ENCODE measurements around the gene ZNRF3.
"Not testable (repeated sequence)": the region's sequence is repeated elsewhere in the genome, so short reads cannot be mapped to it uniquely, and the experiment has no call there.

ZNRF3 gene

GRCh38 chr22:28857288-28857687 lies 26.1 kb upstream of the ZNRF3 start:
- H3K36me3 ChIP-seq (ENCODE audit: control insufficient read depth in 5 of 5, insufficient read depth in 5 of 5, low read length in 5 of 5), result no peaks in the 10 kb centered on the region
- no peaks in the 10 kb centered on the region for H3K9me3 ChIP-seq (ENCODE audit: control insufficient read depth in 5 of 5, low read length in 5 of 5)
- no peak overlapping the region for H3K9ac ChIP-seq (ENCODE audit: low read length in 5 of 5)
- H3K27me3 ChIP-seq (ENCODE audit: control insufficient read depth in 5 of 5, insufficient read depth in 4 of 5, low read length in 5 of 5), result no peaks in the 10 kb centered on the region
- H3K4me3 ChIP-seq (ENCODE audit: low read depth in 1 of 5, low read length in 5 of 5), result no peak overlapping the region
- H3K4me1 ChIP-seq (ENCODE audit: control insufficient read depth in 5 of 5, insufficient read depth in 5 of 5, low read length in 5 of 5), result no peaks in the 10 kb centered on the region
- H3K27ac ChIP-seq (ENCODE audit: low read depth, low read length), result no peak overlapping the region

GRCh38 chr22:28864878-28865596 lies 18.3 kb upstream of the ZNRF3 start:
- Histone ChIP-seq H3K9me3 (ENCODE audit: control insufficient read depth in 5 of 5, low read length in 5 of 5) (no peaks in the 10 kb centered on the region), H3K9ac (ENCODE audit: low read length in 5 of 5) (no peak overlapping the region), H3K27me3 (ENCODE audit: control insufficient read depth in 5 of 5, insufficient read depth in 4 of 5, low read length in 5 of 5) (no peaks in the 10 kb centered on the region), H3K4me1 (ENCODE audit: control insufficient read depth in 5 of 5, insufficient read depth in 5 of 5, low read length in 5 of 5) (no peaks in the 10 kb centered on the region), H3K27ac (ENCODE audit: low read depth, low read length) (no peak overlapping the region), H3K36me3 (ENCODE audit: control insufficient read depth in 5 of 5, insufficient read depth in 5 of 5, low read length in 5 of 5) (no peaks in the 10 kb centered on the region), H3K4me3 (ENCODE audit: low read depth in 1 of 5, low read length in 5 of 5) (no peak overlapping the region)

- H3K9ac ChIP-seq (ENCODE audit: low read length in 5 of 5), result no peak overlapping the region
- no peak overlapping the region for H3K4me3 ChIP-seq (ENCODE audit: low read depth in 1 of 5, low read length in 5 of 5)
- H3K4me1 ChIP-seq (ENCODE audit: control insufficient read depth in 5 of 5, insufficient read depth in 5 of 5, low read length in 5 of 5), result no peaks in the 10 kb centered on the region
- no peaks in the 10 kb centered on the region for H3K27me3 ChIP-seq (ENCODE audit: control insufficient read depth in 5 of 5, insufficient read depth in 4 of 5, low read length in 5 of 5)
- no peak overlapping the region for H3K27ac ChIP-seq (ENCODE audit: low read depth, low read length)
- H3K36me3 ChIP-seq (ENCODE audit: control insufficient read depth in 5 of 5, insufficient read depth in 5 of 5, low read length in 5 of 5), result no peaks in the 10 kb centered on the region
- H3K9me3 ChIP-seq (ENCODE audit: control insufficient read depth in 5 of 5, low read length in 5 of 5), result no peaks in the 10 kb centered on the region
Observed at GRCh38 chr22:28867191-28867590, 16.2 kb upstream of the ZNRF3 start.

GRCh38 chr22:28868389-28868788 lies 15.0 kb upstream of the ZNRF3 start:
- H3K4me1 ChIP-seq (ENCODE audit: control insufficient read depth in 5 of 5, insufficient read depth in 5 of 5, low read length in 5 of 5); H3K9ac ChIP-seq (ENCODE audit: low read length in 5 of 5); H3K4me3 ChIP-seq (ENCODE audit: low read depth in 1 of 5, low read length in 5 of 5); H3K27me3 ChIP-seq (ENCODE audit: control insufficient read depth in 5 of 5, insufficient read depth in 4 of 5, low read length in 5 of 5); H3K27ac ChIP-seq (ENCODE audit: low read depth, low read length); H3K36me3 ChIP-seq (ENCODE audit: control insufficient read depth in 5 of 5, insufficient read depth in 5 of 5, low read length in 5 of 5); H3K9me3 ChIP-seq (ENCODE audit: control insufficient read depth in 5 of 5, low read length in 5 of 5): not testable (repeated sequence)

GRCh38 chr22:28869736-28870135 lies 13.6 kb upstream of the ZNRF3 start:
- H3K36me3 ChIP-seq (ENCODE audit: control insufficient read depth in 5 of 5, insufficient read depth in 5 of 5, low read length in 5 of 5), result no peaks in the 10 kb centered on the region
- no peaks in the 10 kb centered on the region for H3K4me1 ChIP-seq (ENCODE audit: control insufficient read depth in 5 of 5, insufficient read depth in 5 of 5, low read length in 5 of 5)
- no peaks in the 10 kb centered on the region for H3K27me3 ChIP-seq (ENCODE audit: control insufficient read depth in 5 of 5, insufficient read depth in 4 of 5, low read length in 5 of 5)
- no peak overlapping the region for H3K9ac ChIP-seq (ENCODE audit: low read length in 5 of 5)
- H3K4me3 ChIP-seq (ENCODE audit: low read depth in 1 of 5, low read length in 5 of 5), result no peak overlapping the region
- no peaks in the 10 kb centered on the region for H3K9me3 ChIP-seq (ENCODE audit: control insufficient read depth in 5 of 5, low read length in 5 of 5)
- H3K27ac ChIP-seq (ENCODE audit: low read depth, low read length), result no peak overlapping the region

GRCh38 chr22:28873183-28873963 lies 10.0 kb upstream of the ZNRF3 start:
- Histone ChIP-seq H3K9ac (ENCODE audit: low read length in 5 of 5) (no peak overlapping the region), H3K4me1 (ENCODE audit: control insufficient read depth in 5 of 5, insufficient read depth in 5 of 5, low read length in 5 of 5) (no peaks in the 10 kb centered on the region), H3K27me3 (ENCODE audit: control insufficient read depth in 5 of 5, insufficient read depth in 4 of 5, low read length in 5 of 5) (no peaks in the 10 kb centered on the region), H3K9me3 (ENCODE audit: control insufficient read depth in 5 of 5, low read length in 5 of 5) (no peaks in the 10 kb centered on the region), H3K27ac (ENCODE audit: low read depth, low read length) (no peak overlapping the region), H3K36me3 (ENCODE audit: control insufficient read depth in 5 of 5, insufficient read depth in 5 of 5, low read length in 5 of 5) (no peaks in the 10 kb centered on the region), H3K4me3 (ENCODE audit: low read depth in 1 of 5, low read length in 5 of 5) (no peak overlapping the region)

GRCh38 chr22:28874061-28874460 lies 9.3 kb upstream of the ZNRF3 start:
- no peaks in the 10 kb centered on the region for H3K4me1 ChIP-seq (ENCODE audit: control insufficient read depth in 5 of 5, insufficient read depth in 5 of 5, low read length in 5 of 5)
- no peaks in the 10 kb centered on the region for H3K27me3 ChIP-seq (ENCODE audit: control insufficient read depth in 5 of 5, insufficient read depth in 4 of 5, low read length in 5 of 5)
- no peak overlapping the region for H3K4me3 ChIP-seq (ENCODE audit: low read depth in 1 of 5, low read length in 5 of 5)
- H3K27ac ChIP-seq (ENCODE audit: low read depth, low read length), result no peak overlapping the region
- no peaks in the 10 kb centered on the region for H3K36me3 ChIP-seq (ENCODE audit: control insufficient read depth in 5 of 5, insufficient read depth in 5 of 5, low read length in 5 of 5)
- no peak overlapping the region for H3K9ac ChIP-seq (ENCODE audit: low read length in 5 of 5)
- H3K9me3 ChIP-seq (ENCODE audit: control insufficient read depth in 5 of 5, low read length in 5 of 5), result no peaks in the 10 kb centered on the region

- H3K9me3 ChIP-seq (ENCODE audit: control insufficient read depth in 5 of 5, low read length in 5 of 5), result no peaks in the 10 kb centered on the region
- no peaks in the 10 kb centered on the region for H3K4me1 ChIP-seq (ENCODE audit: control insufficient read depth in 5 of 5, insufficient read depth in 5 of 5, low read length in 5 of 5)
Observed at GRCh38 chr22:28874811-28875320, 8.5 kb upstream of the ZNRF3 start.

GRCh38 chr22:28882545-28882877 lies 861 bp upstream of the ZNRF3 start:
- peak overlapping the region; percentile 30 for H3K27ac ChIP-seq (ENCODE audit: low read depth, low read length)
- no peaks in the 10 kb centered on the region for H3K9me3 ChIP-seq (ENCODE audit: control insufficient read depth in 5 of 5, low read length in 5 of 5)
- no peaks in the 10 kb centered on the region for H3K27me3 ChIP-seq (ENCODE audit: control insufficient read depth in 5 of 5, insufficient read depth in 4 of 5, low read length in 5 of 5)
- H3K36me3 ChIP-seq (ENCODE audit: control insufficient read depth in 5 of 5, insufficient read depth in 5 of 5, low read length in 5 of 5), result no peaks in the 10 kb centered on the region
- peak overlapping the region; percentile 80 to 91 (median 83) for H3K4me3 ChIP-seq (ENCODE audit: low read depth in 1 of 5, low read length in 5 of 5)
- H3K9ac ChIP-seq (ENCODE audit: low read length in 5 of 5), result peak overlapping the region in 2 of 5 donors; percentile 32 to 69
- peaks cover 4 to 38% (median 23%) of the 10 kb centered on the region in 5 donors for H3K4me1 ChIP-seq (ENCODE audit: control insufficient read depth in 5 of 5, insufficient read depth in 5 of 5, low read length in 5 of 5)

More at GRCh38 chr22:28874811-28875320, 8.5 kb upstream of the ZNRF3 start:
- no peaks in the 10 kb centered on the region for H3K27me3 ChIP-seq (ENCODE audit: control insufficient read depth in 5 of 5, insufficient read depth in 4 of 5, low read length in 5 of 5)
- H3K27ac ChIP-seq (ENCODE audit: low read depth, low read length), result no peak overlapping the region
- H3K36me3 ChIP-seq (ENCODE audit: control insufficient read depth in 5 of 5, insufficient read depth in 5 of 5, low read length in 5 of 5), result no peaks in the 10 kb centered on the region
- H3K4me3 ChIP-seq (ENCODE audit: low read depth in 1 of 5, low read length in 5 of 5), result no peak overlapping the region
- H3K9ac ChIP-seq (ENCODE audit: low read length in 5 of 5), result no peak overlapping the region

GRCh38 chr22:28883657-28883916 lies 215 bp downstream of the ZNRF3 start:
- H3K9me3 ChIP-seq (ENCODE audit: control insufficient read depth in 5 of 5, low read length in 5 of 5), result no peaks in the 10 kb centered on the region
- no peak overlapping the region for H3K27ac ChIP-seq (ENCODE audit: low read depth, low read length)
- no peak overlapping the region for H3K9ac ChIP-seq (ENCODE audit: low read length in 5 of 5)
- H3K4me3 ChIP-seq (ENCODE audit: low read depth in 1 of 5, low read length in 5 of 5), result peak overlapping the region in 4 of 5 donors; percentile 51 to 82 (median 63)
- no peaks in the 10 kb centered on the region for H3K27me3 ChIP-seq (ENCODE audit: control insufficient read depth in 5 of 5, insufficient read depth in 4 of 5, low read length in 5 of 5)
- peaks cover 6 to 43% (median 23%) of the 10 kb centered on the region in 5 donors for H3K4me1 ChIP-seq (ENCODE audit: control insufficient read depth in 5 of 5, insufficient read depth in 5 of 5, low read length in 5 of 5)
- no peaks in the 10 kb centered on the region for H3K36me3 ChIP-seq (ENCODE audit: control insufficient read depth in 5 of 5, insufficient read depth in 5 of 5, low read length in 5 of 5)
